H1 (cell line): ENCODE data around the gene EXD3. TPM values are rescaled to one million over a fixed set of nuclear protein-coding genes. Genes with fewer than 3 reads are reported as not detected.

Experiments
- ZNF274 ChIP-seq: IDR thresholded peaks from 2 replicates; pipeline ENCODE4 v1.7.0; 2012; ENCODE audit warnings: low read length, borderline replicate concordance; ENCODE audit errors: extremely low read depth
- polyA plus RNA-seq, 7 experiments: library from polyadenylated mRNA; depleted of rRNA in 3 of 7; stranded (reverse) in 5 of 7; unstranded in 2 of 7; fragments of >200 nt in 5 of 7; fragments of 200-250 nt in 2 of 7; gene quantifications; 1 replicate in 5 of 7; 2 replicates in 1 of 7; 4 replicates in 1 of 7; pipeline versions ENCODE4 v1.2.1 to v1.2.3, GENCODE V29; 2011 to 2013; ENCODE audit warnings: missing spikeins in 2 of 7, mixed read lengths in 2 of 7
- total RNA-seq: library from RNA; stranded (reverse); fragmentation: NEBNext Ultra II Directional; extraction: Animal tissue kit (Norgen Biotek cat#: 25700); gene quantifications from 2 replicates; pipeline ENCODE4 v1.2.1, GENCODE V29; 2021

EXD3 gene
- total and polyA plus RNA-seq, 2 of the 8 experiments (the other 6 are each of a cell fraction or from before 2014, with no cell fraction given), result 7.2 to 9.4 TPM

DNA sequence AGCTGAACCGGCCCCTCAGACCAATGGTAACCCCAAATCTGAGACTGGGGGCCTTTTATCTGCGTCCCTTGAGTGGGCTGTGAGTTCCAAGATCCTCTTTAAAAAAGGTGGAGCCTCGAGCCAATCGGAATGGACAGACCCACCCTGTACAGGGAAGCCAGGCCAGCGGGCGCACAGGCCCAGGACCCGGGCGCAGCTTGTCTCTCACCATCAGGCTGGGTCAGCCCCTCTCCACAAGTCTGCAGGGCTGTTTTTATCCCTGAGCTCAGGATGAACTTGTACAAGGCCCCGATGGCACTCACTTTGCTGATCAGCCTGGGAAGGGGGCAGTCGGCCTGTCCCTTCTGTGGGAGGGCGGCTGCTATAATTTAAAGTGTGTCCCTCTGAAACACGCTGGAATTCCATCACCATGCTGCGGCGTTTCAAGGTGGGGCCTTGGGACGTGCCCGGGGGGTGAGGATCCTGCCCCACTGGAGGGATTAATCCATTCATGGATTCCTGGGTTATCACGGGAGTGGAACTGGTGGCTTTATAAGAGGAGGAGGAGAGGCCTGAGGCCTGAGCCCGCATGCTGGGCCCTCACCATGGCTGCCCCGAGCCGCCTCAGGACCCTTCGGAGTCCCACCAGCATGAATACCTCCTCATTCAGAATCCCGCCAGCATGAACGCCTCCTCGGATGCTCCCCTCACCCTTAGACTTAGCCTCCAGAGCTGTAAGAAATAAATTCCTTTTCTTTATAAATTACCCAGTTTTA, 14.1 kb downstream of the EXD3 start (continued):
- TF ChIP-seq ZNF274, result no peak
